Measurements from ENCODE around the gene ORC4. TPM values are rescaled to one million over a fixed set of nuclear protein-coding genes. Genes with fewer than 3 reads are reported as not detected.

The ORC4 gene
- total RNA-seq, 1 donor, result 71.4 TPM

DNA sequence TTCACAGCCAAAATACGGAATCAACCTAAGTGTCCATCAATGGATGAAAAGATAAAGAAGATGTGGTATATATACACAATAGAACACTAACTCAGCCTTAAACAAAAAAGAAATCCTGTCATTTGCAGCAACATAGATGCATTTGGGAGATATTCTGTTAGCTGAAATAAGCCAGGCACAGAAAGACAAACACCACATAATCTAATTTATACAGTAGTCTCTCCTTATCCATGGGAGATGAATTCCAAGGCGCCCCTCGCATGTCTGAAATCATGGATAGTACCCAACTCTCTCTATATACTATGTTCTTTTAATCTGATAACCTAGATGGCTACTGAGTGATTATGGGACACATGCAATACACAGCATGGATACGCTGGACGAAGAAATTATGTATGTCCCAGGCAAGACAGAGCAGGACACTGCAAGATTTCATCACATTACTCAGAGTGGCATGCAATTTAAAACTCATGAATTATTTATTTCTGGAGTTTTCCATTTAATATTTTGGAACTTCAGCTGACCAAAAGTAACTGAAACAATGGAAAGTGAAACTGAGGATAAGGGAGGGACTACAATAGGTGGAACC is 39.5 kb downstream of the ORC4 start:
- DNase-seq (ENCODE audit: low read depth), result no peak
- TF ChIP-seq, protein P1, sequence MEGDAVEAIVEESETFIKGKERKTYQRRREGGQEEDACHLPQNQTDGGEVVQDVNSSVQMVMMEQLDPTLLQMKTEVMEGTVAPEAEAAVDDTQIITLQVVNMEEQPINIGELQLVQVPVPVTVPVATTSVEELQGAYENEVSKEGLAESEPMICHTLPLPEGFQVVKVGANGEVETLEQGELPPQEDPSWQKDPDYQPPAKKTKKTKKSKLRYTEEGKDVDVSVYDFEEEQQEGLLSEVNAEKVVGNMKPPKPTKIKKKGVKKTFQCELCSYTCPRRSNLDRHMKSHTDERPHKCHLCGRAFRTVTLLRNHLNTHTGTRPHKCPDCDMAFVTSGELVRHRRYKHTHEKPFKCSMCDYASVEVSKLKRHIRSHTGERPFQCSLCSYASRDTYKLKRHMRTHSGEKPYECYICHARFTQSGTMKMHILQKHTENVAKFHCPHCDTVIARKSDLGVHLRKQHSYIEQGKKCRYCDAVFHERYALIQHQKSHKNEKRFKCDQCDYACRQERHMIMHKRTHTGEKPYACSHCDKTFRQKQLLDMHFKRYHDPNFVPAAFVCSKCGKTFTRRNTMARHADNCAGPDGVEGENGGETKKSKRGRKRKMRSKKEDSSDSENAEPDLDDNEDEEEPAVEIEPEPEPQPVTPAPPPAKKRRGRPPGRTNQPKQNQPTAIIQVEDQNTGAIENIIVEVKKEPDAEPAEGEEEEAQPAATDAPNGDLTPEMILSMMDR (IDR thresholded peaks at IDR 0.05; ENCODE audit: insufficient read depth, low read length), result no peak
- no peak overlapping the region for H3K4me3 ChIP-seq (ENCODE audit: low read depth, low read length)

- TF ChIP-seq, protein P1 (IDR thresholded peaks at IDR 0.05; ENCODE audit: insufficient read depth, low read length), result no peak
- DNase-seq (ENCODE audit: low read depth), result no peak
- H3K4me3 ChIP-seq (ENCODE audit: low read depth, low read length), result no peak overlapping the region
These were observed 42.9 kb downstream of the ORC4 start for GRCh38 chr2:147977679-147978078.

DNA sequence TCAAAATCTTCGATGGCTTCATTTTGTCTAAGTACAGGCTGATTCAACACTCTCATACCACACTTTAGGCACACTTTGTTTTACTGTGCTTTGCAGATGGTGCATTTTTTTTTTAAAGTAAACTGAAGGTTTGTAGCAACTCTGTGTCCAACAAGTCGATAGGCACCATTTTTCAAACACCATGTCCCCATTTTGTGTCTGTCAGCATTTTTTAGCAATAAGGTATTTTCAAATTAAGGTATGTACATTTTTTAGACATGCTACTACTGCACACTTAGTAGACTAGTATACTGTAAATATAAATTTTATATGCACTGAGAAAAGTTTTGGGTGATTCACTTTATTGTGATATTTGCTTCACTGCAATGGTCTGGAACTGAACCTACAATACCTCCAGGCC is 44.4 kb downstream of the ORC4 start:
- TF ChIP-seq, protein P1 (IDR thresholded peaks at IDR 0.05; ENCODE audit: insufficient read depth, low read length), result no peak
- no peak for DNase-seq (ENCODE audit: low read depth)
- no peak overlapping the region for H3K4me3 ChIP-seq (ENCODE audit: low read depth, low read length)

DNA sequence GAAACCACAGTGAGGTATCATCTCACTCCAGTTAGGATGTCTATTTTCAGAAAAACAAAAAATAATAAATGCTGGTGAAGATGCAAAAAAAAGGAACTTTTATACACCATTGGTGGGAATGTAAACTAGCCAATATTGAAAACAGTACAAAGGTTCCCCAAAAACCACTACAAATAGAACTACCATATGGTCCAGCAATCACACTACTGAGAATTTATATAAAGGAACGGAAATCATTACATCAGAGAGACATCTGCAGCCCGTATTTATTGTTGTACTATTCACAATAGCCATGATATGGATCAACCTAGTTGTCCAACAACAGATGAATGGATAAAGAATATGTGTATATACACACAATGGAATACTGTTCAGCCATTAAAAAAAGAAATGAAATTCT is 52.0 kb downstream of the ORC4 start:
- TF ChIP-seq, protein P1 (IDR thresholded peaks at IDR 0.05; ENCODE audit: insufficient read depth, low read length), result no peak
- no peak overlapping the region for H3K4me3 ChIP-seq (ENCODE audit: low read depth, low read length)
- DNase-seq (ENCODE audit: low read depth), result no peak

DNA sequence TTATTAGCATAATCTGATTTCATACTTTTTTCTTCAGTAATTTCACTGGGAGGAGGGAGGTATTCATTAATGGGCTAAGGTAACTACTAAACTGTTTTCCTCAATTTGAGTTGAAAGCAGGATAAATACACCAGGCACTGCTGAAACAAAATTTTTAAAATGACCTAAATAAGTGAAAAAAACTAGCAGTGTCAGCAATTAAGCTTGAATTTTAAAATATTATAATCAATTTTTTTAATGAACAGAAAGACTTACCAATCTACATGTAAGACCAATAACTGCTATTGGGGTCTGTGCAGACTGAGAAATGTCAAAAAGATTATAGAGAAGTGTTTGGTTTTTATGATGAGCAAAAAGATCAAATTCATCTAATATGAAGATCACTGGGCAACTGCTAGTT is 68.4 kb downstream of the ORC4 start:
- TF ChIP-seq, protein P1 (IDR thresholded peaks at IDR 0.05; ENCODE audit: insufficient read depth, low read length), result no peak
- H3K4me3 ChIP-seq (ENCODE audit: low read depth, low read length), result no peak overlapping the region
- DNase-seq (ENCODE audit: low read depth), result no peak

DNA sequence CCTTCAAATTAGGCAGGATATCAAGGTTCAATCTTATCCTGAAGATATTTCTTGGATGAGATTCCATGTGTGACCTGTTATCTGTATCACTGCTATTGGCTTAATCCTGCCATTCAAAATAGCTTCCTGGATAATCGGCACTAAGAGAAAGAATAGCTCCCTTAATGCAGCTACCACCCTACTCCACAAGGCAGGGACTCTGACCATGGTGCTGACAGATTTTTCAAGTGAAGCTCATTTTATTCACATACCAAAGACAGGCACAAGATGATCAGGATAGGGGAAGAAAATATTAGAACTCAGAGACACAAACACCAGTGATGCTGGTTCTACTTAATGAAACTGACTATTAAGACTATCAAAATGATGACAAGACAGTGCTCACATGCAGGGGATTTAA is 74.9 kb downstream of the ORC4 start:
- TF ChIP-seq, protein P1 (IDR thresholded peaks at IDR 0.05; ENCODE audit: insufficient read depth, low read length), result no peak

DNA sequence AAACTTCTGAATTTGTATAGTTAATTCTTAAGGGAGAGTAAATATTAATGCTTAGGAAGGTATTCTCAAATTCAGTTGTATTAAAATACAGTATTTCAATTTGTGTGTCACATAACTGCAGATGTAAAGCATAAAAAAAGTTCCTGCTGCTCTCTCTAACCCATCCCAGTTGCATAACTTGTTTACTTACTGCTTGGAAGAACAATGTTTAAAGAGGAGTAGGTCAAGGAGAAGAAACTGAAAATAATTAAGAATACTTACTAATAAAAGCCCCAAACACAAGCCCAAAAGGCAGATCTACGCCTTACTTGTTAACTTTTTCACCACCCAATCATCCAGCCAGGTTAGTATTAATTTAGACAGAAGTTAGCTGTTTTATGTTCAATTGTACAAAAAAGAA is 81.2 kb downstream of the ORC4 start:
- DNase-seq (ENCODE audit: low read depth), result no peak
- TF ChIP-seq, protein P1 (IDR thresholded peaks at IDR 0.05; ENCODE audit: insufficient read depth, low read length), result no peak
- no peak overlapping the region for H3K4me3 ChIP-seq (ENCODE audit: low read depth, low read length)

More for the DNA sequence above, 74.9 kb downstream of the ORC4 start:
- peak; percentile 26 for DNase-seq (ENCODE audit: low read depth)
- no peak overlapping the region for H3K4me3 ChIP-seq (ENCODE audit: low read depth, low read length)

All from fibroblast of the aortic adventitia (primary cell).